HG03108 (cell line): ENCODE data around the gene ZSCAN21.

Source experiments
- ATAC-seq: cut with Tn5 transposase; IDR thresholded peaks from one replicate; pipeline ENCODE4 v1.9.1; 2021; ENCODE audit warnings: moderate library complexity; ENCODE audit not compliant: unreplicated experiment

ZSCAN21 gene

DNA sequence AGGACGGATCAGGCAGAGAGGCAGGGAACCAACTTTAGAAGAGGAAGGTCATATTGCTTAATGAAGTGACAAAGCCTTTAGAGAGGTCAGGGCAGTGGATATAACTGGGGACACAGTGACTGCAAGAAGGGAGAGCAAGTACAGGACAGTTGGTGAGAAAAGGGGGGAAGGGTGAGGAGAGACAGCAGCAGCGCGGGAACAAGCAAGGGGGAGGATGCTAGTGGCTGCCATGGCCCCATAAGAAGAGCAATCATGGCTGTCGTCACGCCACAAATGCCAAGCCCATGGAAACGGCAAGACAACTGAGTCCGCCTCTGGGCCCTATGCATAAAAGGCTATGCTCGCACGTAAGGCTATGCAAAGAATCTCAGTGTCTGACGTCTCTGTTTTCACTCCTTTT lies 22.9 kb downstream of the ZSCAN21 start:
- no peak for ATAC-seq

DNA sequence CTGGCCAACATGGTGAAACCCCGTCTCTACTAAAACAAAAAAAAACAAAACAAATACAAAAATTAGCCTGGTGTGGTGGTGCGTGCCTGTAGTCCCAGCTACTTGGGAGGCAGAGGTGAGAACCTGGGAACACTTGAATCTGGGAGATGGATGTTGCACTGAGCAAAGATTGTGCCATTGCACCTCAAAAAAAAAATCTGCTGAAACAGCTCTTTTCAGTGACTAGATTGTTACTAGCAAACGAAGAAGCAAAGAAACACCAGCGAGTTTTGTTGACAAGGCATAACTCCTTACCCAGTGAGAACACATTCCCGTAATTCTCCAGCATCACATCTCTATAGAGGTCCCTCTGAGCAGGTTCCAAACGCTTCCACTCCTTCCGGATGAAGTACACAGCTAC lies 25.3 kb downstream of the ZSCAN21 start:
- ATAC-seq, result no peak

DNA sequence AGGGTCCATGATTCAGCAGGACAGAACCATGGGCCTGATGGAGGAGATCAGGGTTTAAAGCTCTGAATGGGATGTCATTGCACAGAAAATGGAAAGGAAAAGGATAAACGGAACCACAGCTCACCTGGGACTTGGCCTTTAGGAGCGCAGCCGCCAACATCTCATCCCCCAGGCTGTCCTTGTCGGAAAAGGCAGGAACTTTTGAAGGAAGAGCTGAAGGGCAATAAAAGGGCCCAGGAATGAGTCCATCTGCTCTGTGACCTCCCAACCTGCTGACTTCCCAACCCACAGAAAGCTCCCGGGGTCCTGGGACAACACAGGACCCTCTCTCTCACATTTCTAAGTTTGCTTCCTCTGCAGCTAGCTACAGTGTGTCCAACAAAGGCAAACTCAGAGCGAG lies 25.8 kb downstream of the ZSCAN21 start:
- no peak for ATAC-seq

DNA sequence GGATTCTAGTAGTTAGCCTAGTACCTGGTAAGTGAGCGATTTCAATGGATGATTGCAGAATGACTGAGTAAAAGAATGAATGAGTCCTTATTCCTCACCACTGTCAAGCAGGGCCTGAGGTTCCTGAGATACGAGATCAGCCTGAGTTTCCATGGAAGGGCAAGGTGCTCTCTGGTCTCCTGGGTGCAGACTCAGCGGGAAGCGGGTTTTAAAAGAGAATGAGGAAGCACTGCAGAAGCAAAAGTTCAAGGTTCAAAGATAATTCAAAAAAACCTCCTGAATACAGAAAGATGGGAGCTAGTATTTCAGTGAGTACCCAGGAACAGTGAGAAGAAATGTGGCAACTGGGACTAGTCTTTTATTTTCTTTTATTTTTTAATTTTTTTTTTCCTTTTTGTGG lies 27.6 kb downstream of the ZSCAN21 start:
- no peak for ATAC-seq

- ATAC-seq, result no peak
Observed at GRCh38 chr7:100079024-100079560, 29.5 kb downstream of the ZSCAN21 start.

- ATAC-seq, result no peak
Observed at GRCh38 chr7:100080907-100081534, 31.4 kb downstream of the ZSCAN21 start.

DNA sequence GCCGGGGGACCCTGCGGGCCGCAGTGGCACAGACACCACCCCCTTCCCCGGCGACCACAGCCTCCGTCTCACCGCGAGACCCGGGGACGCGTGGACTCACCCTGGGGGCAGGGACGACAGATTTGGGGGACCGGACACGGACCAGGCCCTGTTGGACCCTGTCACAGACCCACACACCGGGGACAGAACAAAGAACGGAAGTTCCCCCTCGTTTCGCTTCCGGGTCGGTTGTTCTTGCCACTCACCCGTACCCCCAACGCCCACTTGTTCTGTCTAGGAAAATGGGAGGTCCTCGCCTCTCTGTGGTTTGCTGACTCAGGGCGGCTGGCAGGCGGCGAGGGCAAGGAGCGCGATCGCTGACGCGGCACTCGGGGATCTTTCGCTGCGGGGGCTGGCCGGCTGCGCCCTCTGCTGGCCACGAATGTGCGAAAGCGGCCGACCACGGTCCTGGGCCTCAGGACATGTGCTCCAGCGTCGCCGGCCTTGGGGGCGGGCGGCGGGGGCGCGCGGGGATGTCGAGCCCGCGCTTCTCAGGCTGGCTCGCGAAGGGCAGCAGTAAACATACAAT lies 32.0 kb downstream of the ZSCAN21 start, which contains the start of gene ZNF3:
Gene ZNF3, minus strand, starts transcription at position 189 of the 568 bp plus-strand sequence. CDS start 4,366 bp downstream, outside the sequence.
- peak; percentile 82 for ATAC-seq

GRCh38 chr7:100082978-100083377 lies 33.4 kb downstream of the ZSCAN21 start:
- no peak for ATAC-seq

DNA sequence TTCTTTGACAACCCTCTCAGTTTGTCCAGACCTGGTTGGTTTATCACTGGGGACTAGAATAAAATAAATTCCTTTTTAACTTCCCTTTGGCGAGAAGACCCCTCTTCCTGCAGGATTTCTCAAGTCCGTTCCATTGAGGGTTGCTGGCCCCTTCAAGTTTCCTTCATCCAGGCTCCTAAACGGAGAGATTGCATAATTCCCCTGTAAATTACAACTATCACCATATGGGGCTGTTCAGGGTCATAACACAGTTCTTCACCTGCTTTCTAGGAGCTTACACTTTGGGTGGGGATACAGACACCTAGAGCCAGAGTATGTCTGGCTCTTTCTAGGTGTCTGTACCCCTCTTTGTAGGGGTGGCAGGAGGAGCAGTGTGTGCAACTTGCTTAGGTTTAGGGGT lies 35.9 kb downstream of the ZSCAN21 start:
- no peak for ATAC-seq

DNA sequence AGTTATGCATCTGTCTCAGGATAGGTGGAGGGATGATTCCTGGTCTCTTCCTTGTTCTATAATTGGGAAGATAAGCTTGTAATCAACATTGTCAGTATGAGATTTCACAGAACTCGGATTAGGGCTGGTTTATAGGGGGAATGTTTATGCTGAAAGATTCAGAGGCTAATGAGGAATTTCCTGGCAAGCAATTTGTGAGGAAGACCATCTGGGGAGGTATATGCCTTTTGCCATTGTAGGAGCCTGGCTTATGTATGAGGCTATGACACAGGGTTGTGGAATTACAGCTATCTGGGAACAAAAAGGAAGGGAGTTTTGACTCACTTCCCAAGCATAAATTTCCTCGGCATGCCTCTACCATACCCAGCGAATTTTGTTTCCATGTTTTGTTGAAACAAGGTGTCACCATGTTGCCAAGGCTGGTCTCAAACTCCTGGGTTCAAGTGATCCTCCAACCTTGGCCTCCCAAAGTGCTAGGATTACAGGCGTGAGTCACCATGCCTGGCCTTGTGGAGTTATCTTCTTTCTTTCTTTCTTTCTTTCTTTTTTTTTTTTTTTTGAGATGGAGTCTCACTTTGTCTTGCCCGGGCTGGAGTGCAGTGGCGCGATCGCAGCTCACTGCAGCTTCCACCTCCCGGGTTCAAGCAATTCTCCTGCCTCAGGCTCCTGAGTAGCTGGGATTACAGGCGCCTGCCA lies 37.6 kb downstream of the ZSCAN21 start:
- no peak for ATAC-seq

DNA sequence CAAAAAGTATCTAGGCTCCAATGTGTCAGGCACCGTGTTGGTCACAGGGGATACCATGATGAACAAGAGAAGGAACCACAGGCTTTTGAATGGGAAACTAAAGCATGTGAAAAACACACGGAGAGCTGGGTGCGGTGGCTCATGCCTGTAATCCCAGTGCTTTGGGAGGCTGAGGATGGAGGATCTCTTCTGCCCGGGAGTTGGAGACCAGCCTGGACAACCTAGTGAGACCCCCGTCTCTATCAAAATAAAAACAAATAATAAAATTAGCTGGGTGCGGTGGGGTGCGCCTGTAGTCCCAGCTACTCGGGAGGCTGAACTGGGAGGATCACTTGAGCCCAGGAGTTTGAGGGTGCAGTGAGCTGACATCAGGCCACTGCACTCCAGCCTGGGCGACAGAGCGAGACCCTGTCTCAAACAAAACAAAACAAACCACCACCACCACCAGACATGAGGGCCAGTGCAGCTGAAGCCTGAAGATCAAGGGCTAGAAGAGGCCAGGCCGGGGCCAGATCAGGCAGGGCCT lies 38.6 kb downstream of the ZSCAN21 start:
- no peak for ATAC-seq

- ATAC-seq, result no peak
Observed at GRCh38 chr7:100088621-100089457, 39.3 kb downstream of the ZSCAN21 start, which contains the start of gene COPS6. Gene COPS6, plus strand, starts transcription at chr7:100088969. Its CDS starts 22 bp downstream, at chr7:100088991.

GRCh38 chr7:100089458-100090196 lies 40.1 kb downstream of the ZSCAN21 start:
- ATAC-seq, result no peak

DNA sequence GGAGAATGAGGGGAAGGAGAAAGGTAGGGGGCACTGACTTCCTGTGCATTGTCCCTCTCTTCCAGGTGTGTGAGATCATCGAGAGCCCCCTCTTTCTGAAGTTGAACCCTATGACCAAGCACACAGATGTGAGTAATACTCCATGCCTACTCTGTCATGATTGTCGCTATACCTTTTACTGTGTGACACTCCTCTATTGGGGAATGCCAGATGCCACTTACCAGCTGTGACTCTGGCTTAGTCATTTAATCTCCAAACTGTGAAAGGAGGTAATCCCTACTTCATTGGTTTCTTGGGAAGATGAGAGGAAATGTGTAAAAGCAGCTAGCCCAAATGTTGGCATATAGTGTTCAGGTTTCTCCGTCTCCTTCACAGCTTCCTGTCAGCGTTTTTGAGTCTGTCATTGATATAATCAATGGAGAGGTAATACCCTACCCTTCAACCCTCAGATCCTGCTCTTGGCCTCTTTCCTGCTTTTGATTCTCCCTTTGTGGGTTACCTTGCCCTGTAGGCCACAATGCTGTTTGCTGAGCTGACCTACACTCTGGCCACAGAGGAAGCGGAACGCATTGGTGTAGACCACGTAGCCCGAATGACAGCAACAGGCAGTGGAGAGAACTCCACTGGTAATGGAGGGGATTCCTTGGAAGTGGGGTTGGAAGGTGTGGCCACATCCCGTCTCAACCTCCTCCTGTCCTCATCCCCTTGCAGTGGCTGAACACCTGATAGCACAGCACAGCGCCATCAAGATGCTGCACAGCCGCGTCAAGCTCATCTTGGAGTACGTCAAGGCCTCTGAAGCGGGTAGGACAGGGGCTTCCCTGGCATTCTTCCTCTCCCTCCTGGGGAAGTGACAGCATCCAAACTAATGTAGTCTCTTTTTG lies 41.2 kb downstream of the ZSCAN21 start:
- no peak for ATAC-seq

DNA sequence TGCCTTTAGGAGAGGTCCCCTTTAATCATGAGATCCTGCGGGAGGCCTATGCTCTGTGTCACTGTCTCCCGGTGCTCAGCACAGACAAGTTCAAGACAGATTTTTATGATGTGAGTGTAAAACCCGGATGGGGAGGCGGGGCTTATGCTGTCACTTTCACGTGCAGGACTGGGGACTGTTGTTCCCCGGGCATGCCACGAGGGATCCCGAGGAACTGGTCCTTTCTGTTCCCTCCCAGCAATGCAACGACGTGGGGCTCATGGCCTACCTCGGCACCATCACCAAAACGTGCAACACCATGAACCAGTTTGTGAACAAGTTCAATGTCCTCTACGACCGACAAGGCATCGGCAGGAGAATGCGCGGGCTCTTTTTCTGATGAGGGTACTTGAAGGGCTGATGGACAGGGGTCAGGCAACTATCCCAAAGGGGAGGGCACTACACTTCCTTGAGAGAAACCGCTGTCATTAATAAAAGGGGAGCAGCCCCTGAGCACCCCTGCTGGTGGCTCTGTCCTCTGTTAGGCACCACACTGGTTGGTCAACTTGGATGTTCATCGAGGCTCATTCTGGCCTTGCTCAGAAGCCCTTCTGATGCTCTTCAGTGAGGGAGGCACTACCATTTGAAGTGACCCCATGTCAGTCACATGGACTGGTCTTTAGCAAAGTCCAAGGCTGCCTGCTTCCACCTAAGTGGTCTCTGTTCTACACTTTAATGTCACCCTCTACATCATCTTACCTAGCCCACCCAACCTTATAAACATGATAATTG lies 42.0 kb downstream of the ZSCAN21 start:
- ATAC-seq, result no peak

DNA sequence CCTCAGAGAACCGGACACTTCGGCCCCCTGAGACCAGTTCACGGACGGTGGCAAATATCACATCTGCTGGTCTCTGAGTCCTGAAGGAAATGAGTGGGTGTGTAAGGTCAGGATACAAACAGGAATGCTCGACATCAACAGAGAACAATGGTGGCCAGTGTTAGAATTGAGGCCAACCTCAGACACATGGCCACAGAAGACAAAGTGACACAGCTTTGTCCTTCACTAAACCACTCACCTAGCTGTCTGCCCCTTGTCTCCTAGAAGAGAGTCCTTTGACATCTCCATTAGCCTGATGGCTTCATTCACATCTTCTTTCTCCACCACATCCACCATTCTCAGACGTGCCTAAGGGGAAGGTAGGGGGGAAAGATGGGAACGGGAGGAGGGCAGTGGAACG lies 43.5 kb downstream of the ZSCAN21 start:
- ATAC-seq, result no peak

GRCh38 chr7:100093498-100093897 lies 43.9 kb downstream of the ZSCAN21 start:
- no peak for ATAC-seq

DNA sequence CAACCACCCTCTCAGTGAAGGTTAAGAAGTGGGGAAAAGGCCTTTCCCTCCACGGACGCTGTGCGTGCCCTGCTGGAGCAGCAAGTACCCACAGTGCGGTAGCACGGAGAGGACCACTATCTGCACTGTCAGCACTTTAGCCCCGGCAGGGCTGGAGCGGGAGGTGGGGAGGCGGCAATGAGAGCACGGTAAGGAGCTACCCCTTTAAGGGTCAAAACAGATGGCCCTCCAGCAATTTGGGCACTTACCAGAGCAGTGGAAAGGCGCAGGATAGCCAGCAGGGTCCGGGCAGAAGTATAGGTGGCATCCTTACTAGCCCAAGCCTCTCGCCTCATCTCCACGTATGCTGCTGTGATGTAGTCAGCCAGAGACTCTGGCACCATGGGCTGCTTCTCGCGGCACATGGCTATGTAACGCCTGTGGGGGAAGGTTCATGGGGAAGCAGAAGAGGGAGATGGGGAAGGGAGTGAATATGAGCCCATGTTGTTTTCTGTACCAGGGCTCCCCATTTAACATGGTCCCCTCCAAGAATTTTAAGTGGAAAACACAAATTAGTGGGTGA lies 44.4 kb downstream of the ZSCAN21 start:
- ATAC-seq, result no peak
